Left ventricle myocardium inferior (tissue), 1 donor: ENCODE measurements around the gene DLGAP4. TPM values are rescaled to one million over a fixed set of nuclear protein-coding genes. Genes with fewer than 3 reads are reported as not detected.

Experiments
- DNase-seq: peaks from one replicate; pipeline ENCODE4 v3.0.0-alpha.2; 2020
- H3K27ac ChIP-seq: fragments of 200-600 bp; replicated peaks from 2 replicates; pipeline ENCODE4 v1.8.0; 2021
- H3K27me3 ChIP-seq: fragments of 200-600 bp; 2 replicates; pipeline ENCODE4 v1.8.0; 2021; ENCODE audit warnings: low read depth
- H3K36me3 ChIP-seq: fragments of 200-600 bp; 2 replicates; pipeline ENCODE4 v1.8.0; 2021
- H3K4me1 ChIP-seq: fragments of 200-600 bp; 2 replicates; pipeline ENCODE4 v1.8.0; 2021
- H3K4me3 ChIP-seq: fragments of 200-600 bp; 2 replicates; pipeline ENCODE4 v1.8.0; 2021; ENCODE audit warnings: mild to moderate bottlenecking, moderate library complexity
- H3K9me3 ChIP-seq: fragments of 200-600 bp; replicated peaks from 2 replicates; pipeline ENCODE4 v1.8.0; 2021
- intact Hi-C: fragments of 100-400 bp; cut with micrococcal nuclease; formaldehyde crosslinking; loops from one replicate; pipeline ENCODE4 v1.11.0; 2022
- total RNA-seq: library from RNA; stranded (reverse); fragmentation: NEBNext Ultra II Directional; extraction: Animal tissue kit (Norgen Biotek cat#: 25700); gene quantifications from one replicate; pipeline ENCODE4 v1.2.1, GENCODE V29; 2021
- TF ChIP-seq, protein P1 (sequence below): fragments of 200-600 bp; IDR thresholded peaks from 2 replicates; pipeline ENCODE4 v1.8.0; 2021; ENCODE audit warnings: antibody characterized with exemption, mild to moderate bottlenecking, borderline replicate concordance
- donor health status: DM: no; HTN: yes; CAD: no; lungs with severe emphysema.

Gene DLGAP4
- total RNA-seq, 1 donor from 2014 or later, result 51.7 TPM

DNA sequence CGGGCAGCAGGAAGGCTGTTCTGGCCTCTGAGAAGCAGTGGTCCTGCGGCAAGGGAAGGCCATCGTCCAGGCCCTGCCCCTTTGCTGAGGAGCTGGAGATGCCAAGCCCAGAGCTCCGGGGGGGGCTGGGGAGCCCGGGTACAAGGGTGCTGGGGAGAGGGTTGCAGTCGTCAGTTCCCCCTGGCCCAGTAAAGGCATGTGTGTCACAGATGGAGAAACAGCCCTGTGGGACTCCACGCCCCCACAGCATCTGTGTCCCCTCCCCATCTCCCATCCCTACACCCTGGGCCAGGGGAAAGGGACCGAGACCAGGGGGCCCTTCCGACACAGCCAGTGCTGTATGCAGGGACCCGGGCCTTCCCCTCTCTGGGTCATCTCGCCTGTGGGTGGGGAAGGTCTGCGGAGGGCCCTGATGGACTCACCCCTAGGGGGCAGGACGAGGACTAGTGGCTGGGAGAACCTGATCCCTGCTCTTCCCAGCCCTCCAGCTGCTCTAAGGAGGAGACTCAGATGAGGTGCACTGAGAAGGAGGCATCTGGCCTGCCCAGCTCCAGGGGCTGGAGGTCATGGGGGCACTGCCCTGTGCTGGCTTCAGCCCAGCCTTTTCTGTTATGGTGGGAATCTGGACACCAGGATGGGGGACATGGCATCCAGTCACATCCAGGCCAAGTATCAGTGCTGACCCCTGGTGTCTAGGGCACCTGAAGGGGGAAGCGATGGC lies 235.8 kb downstream of the DLGAP4 start:
- Histone ChIP-seq H3K4me3 (peak overlapping the region; percentile 98), H3K9me3 (no peaks in the 10 kb centered on the region), H3K4me1 (peaks cover 86% of the 10 kb centered on the region), H3K27ac (peak overlapping the region; percentile 98), H3K27me3 (no peaks in the 10 kb centered on the region), H3K36me3 (peaks cover 24% of the 10 kb centered on the region)
- DNase-seq, result no peak
- intact Hi-C loops, result no loop called here
- TF ChIP-seq, protein P1, sequence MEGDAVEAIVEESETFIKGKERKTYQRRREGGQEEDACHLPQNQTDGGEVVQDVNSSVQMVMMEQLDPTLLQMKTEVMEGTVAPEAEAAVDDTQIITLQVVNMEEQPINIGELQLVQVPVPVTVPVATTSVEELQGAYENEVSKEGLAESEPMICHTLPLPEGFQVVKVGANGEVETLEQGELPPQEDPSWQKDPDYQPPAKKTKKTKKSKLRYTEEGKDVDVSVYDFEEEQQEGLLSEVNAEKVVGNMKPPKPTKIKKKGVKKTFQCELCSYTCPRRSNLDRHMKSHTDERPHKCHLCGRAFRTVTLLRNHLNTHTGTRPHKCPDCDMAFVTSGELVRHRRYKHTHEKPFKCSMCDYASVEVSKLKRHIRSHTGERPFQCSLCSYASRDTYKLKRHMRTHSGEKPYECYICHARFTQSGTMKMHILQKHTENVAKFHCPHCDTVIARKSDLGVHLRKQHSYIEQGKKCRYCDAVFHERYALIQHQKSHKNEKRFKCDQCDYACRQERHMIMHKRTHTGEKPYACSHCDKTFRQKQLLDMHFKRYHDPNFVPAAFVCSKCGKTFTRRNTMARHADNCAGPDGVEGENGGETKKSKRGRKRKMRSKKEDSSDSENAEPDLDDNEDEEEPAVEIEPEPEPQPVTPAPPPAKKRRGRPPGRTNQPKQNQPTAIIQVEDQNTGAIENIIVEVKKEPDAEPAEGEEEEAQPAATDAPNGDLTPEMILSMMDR, result peak; percentile 73

DNA sequence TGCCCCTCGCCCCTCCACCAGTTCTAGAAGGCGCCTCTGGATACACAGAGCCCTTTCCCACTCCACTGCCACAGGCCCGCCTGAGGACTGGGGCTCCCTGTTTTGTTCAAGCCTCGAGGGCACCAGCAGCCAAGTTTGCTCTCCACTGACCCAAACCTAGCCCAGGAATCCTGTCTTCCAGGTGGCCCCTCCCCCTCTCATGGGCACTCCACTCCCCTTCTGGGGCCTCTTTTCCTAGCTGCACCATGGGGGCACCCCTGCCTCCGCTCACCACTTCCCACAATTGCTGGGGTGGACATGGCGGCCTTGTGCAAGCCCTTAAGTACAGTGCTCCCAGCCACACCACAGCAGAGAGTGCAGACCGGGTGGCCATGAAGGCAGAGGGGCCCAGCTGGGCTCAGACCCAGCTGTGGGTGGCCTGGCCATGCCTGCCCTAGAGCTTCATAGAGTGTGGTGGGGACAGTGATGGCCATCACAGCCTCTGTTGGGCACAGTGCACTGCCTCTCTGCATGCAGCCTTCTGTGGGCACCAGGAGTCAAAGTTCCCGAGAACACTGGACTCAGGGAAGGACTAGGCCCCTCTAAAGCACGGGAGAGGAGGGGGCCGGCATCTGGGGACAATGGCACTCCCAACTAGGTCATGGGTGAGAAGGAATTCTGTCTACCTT lies 236.5 kb downstream of the DLGAP4 start:
- Histone ChIP-seq H3K4me1 (peaks cover 92% of the 10 kb centered on the region), H3K27ac (peak overlapping the region; percentile 98), H3K9me3 (no peaks in the 10 kb centered on the region), H3K4me3 (peak overlapping the region; percentile 98), H3K36me3 (peaks cover 32% of the 10 kb centered on the region), H3K27me3 (no peaks in the 10 kb centered on the region)
- TF ChIP-seq, protein P1, result no peak
- intact Hi-C loops, result no loop called here
- no peak for DNase-seq

DNA sequence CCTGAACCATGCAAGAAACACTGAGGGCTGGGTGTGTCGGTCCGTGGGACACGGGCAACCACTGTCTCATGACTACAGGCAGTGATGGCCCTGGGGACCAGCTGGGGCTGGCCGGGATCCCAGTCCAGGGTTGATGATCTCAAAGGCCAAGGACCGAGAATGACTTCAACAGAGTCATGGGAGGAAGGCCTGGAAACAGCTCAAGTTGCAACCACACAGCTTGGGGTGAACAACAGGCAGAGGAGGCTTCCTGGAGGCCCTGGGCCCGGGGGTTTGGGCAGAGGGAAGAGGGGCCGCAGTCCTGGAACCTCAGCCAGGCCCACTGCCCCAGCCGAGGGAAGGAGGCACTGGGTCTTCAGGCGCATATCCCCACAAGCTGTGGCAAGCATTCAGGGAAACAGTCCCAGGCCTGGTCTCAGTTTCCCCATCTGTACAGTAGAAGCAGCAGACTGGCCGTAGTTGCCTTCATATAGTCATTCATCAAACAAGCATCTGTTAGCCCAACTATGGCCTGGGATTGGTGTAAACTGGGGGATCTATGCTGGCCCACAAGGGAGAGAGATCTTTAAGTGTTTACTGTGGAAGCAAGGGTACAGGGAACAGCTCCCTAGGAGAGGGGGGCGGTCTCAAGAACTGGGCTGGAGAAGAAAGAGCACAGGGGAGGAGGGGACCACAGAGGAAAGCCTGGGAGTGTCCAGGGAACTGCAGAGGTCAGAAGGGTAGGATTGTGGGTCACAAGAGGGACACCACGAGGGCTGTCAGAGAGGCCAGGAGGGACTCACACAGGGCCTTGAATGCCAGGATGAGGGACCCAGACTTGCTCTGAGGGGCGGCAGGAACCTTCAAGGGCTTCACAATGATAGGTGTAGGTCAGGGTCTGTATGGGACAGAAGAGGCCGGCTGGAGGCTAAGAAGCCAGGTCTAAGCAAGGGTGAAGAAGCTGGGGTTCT lies 237.3 kb downstream of the DLGAP4 start:
- TF ChIP-seq, protein P1, result no peak
- H3K4me1 ChIP-seq, result peaks cover 92% of the 10 kb centered on the region
- DNase-seq, result peak; percentile 90
- peaks cover 40% of the 10 kb centered on the region for H3K36me3 ChIP-seq
- H3K27ac ChIP-seq, result peak overlapping the region; percentile 98
- H3K9me3 ChIP-seq, result no peaks in the 10 kb centered on the region
- intact Hi-C loops, result no loop called here
- no peaks in the 10 kb centered on the region for H3K27me3 ChIP-seq
- H3K4me3 ChIP-seq, result peak overlapping the region; percentile 98

GRCh38 chr20:36544134-36545018 lies 238.2 kb downstream of the DLGAP4 start:
- intact Hi-C loops, result no loop called here
- Histone ChIP-seq H3K9me3 (no peaks in the 10 kb centered on the region), H3K27me3 (no peaks in the 10 kb centered on the region), H3K4me3 (peak overlapping the region; percentile 98), H3K4me1 (peaks cover 95% of the 10 kb centered on the region), H3K36me3 (peaks cover 49% of the 10 kb centered on the region), H3K27ac (peak overlapping the region; percentile 98)
- TF ChIP-seq, protein P1, result no peak
- DNase-seq, result peak; percentile 70
